HepG2 (cell line): ENCODE data around the gene DNPH1. TPM values are rescaled to one million over a fixed set of nuclear protein-coding genes. Genes with fewer than 3 reads are reported as not detected.

Experiments
- CBFB ChIP-seq: sonication (generic); formaldehyde crosslinking; IDR thresholded peaks from 2 replicates; pipeline ENCODE4 v1.4.0; 2020; ENCODE audit warnings: missing genetic modification reagents
- CC2D1A ChIP-seq: sonication (generic); formaldehyde crosslinking; IDR thresholded peaks from 2 replicates; pipeline ENCODE4 v1.8.1; 2023; ENCODE audit warnings: mild to moderate bottlenecking, missing genetic modification reagents
- DZIP1 ChIP-seq: sonication (generic); formaldehyde crosslinking; IDR thresholded peaks from 2 replicates; pipeline ENCODE4 v1.5.0; 2020; ENCODE audit warnings: mild to moderate bottlenecking, missing genetic modification reagents
- HMG20A ChIP-seq: IDR thresholded peaks from 2 replicates; pipeline ENCODE4 v1.6.1; 2016; ENCODE audit warnings: borderline replicate concordance
- MBD4 ChIP-seq: IDR thresholded peaks from 2 replicates; pipeline ENCODE4 v1.6.1; 2012; ENCODE audit warnings: low read length, inconsistent platforms, borderline replicate concordance
- ONECUT2 ChIP-seq: sonication (generic); formaldehyde crosslinking; IDR thresholded peaks from 2 replicates; pipeline ENCODE4 v1.4.0; 2020; ENCODE audit warnings: missing genetic modification reagents
- SCMH1 ChIP-seq: sonication (generic); formaldehyde crosslinking; IDR thresholded peaks from 2 replicates; pipeline ENCODE4 v1.9.0; 2021; ENCODE audit warnings: missing genetic modification reagents, mild to moderate bottlenecking, borderline replicate concordance
- SIN3A ChIP-seq: IDR thresholded peaks from 2 replicates; pipeline ENCODE4 v1.6.1; 2011; ENCODE audit warnings: low read depth, mild to moderate bottlenecking, control low read depth, low read length, borderline replicate concordance
- SP1 ChIP-seq, 2 experiments: fragments of 450-650 bp in 1 of 2; sonication (generic) in 1 of 2; formaldehyde crosslinking in 1 of 2; IDR thresholded peaks; 2 replicates each; pipeline versions ENCODE4 v1.4.0 to v1.6.1; 2016 to 2020; ENCODE audit warnings: missing genetic modification reagents in 1 of 2
- SP4 ChIP-seq: sonication (generic); formaldehyde crosslinking; IDR thresholded peaks from 2 replicates; pipeline ENCODE4 v1.8.1; 2023; ENCODE audit warnings: mild to moderate bottlenecking, missing genetic modification reagents
- STAG1 ChIP-seq: sonication (generic); formaldehyde crosslinking; IDR thresholded peaks from 2 replicates; pipeline ENCODE4 v1.4.0; 2020; ENCODE audit warnings: missing genetic modification reagents
- TBL1XR1 ChIP-seq: fragments of 150-350 bp; IDR thresholded peaks from 2 replicates; pipeline ENCODE4 v1.6.1; 2014; ENCODE audit warnings: borderline replicate concordance, low read length; ENCODE audit not compliant: partially characterized antibody
- TFDP2 ChIP-seq: sonication (generic); formaldehyde crosslinking; IDR thresholded peaks from 2 replicates; pipeline ENCODE4 v1.4.0; 2020; ENCODE audit warnings: missing genetic modification reagents
- TRIM22 ChIP-seq: fragments of 450-650 bp; IDR thresholded peaks from 2 replicates; pipeline ENCODE4 v1.6.1; 2017
- ZC3H13 ChIP-seq: sonication (generic); formaldehyde crosslinking; IDR thresholded peaks from 2 replicates; pipeline ENCODE4 v1.8.1; 2023; ENCODE audit warnings: mild to moderate bottlenecking, missing genetic modification reagents, moderate library complexity
- ZMAT5 ChIP-seq: sonication (generic); formaldehyde crosslinking; IDR thresholded peaks from 2 replicates; pipeline ENCODE4 v1.5.0; 2020; ENCODE audit warnings: mild to moderate bottlenecking, low read depth, missing genetic modification reagents, borderline replicate concordance
- ZNF3 ChIP-seq: IDR thresholded peaks from 2 replicates; pipeline ENCODE4 v1.7.0; 2017; ENCODE audit warnings: inconsistent platforms
- ZNF460 ChIP-seq: sonication (generic); formaldehyde crosslinking; IDR thresholded peaks from 2 replicates; pipeline ENCODE4 v1.5.1; 2020; ENCODE audit warnings: missing genetic modification reagents, mild to moderate bottlenecking, borderline replicate concordance
- ZNF691 ChIP-seq: sonication (generic); formaldehyde crosslinking; IDR thresholded peaks from 2 replicates; pipeline ENCODE4 v1.4.0; 2020; ENCODE audit warnings: missing genetic modification reagents, low read depth, mild to moderate bottlenecking, borderline replicate concordance
- ZNF749 ChIP-seq: sonication (generic); formaldehyde crosslinking; IDR thresholded peaks from 2 replicates; pipeline ENCODE4 v1.8.0; 2022; ENCODE audit warnings: mild to moderate bottlenecking, missing genetic modification reagents, moderate library complexity, borderline replicate concordance
- ZNF782 ChIP-seq: sonication (generic); formaldehyde crosslinking; IDR thresholded peaks from 2 replicates; pipeline ENCODE4 v1.4.0; 2020; ENCODE audit warnings: missing genetic modification reagents, mild to moderate bottlenecking, borderline replicate concordance
- ZNF788 ChIP-seq: sonication (generic); formaldehyde crosslinking; IDR thresholded peaks from 2 replicates; pipeline ENCODE4 v1.5.0; 2020; ENCODE audit warnings: mild to moderate bottlenecking, missing genetic modification reagents, borderline replicate concordance
- polyA plus RNA-seq, 8 experiments: library from polyadenylated mRNA; depleted of rRNA in 3 of 8; stranded (reverse) in 7 of 8; unstranded in 1 of 8; fragments of >200 nt; fragmentation: Illumina TruSeq in 4 of 8; extraction: Trizol in 4 of 8; gene quantifications; 2 replicates each; pipeline versions ENCODE4 v1.2.1 to v1.2.3, GENCODE V29; 2011 to 2016; ENCODE audit warnings: low read depth in 4 of 8, missing spikeins in 1 of 8, mixed read lengths in 1 of 8; ENCODE audit not compliant: insufficient read depth in 1 of 8
- total RNA-seq, 5 experiments: library from RNA; depleted of rRNA; stranded (reverse); fragments of >200 nt; fragmentation: Illumina TruSeq; extraction: Trizol; gene quantifications; 2 replicates each; pipeline ENCODE4 v1.2.3, GENCODE V29; 2016; ENCODE audit warnings: low read depth in 1 of 5

The DNPH1 gene
- total and polyA plus RNA-seq, 2 of the 13 experiments (the other 11 are each of a cell fraction or from before 2014, with no cell fraction given): 56.5 to 75.1 TPM

GRCh38 chr6:43181942-43182860 is 47.1 kb downstream of the DNPH1 start, which contains the start of gene CUL9 (continued):
- TF ChIP-seq TFDP2 (CRISPR knock-in tag): peak; percentile 79
- TF ChIP-seq STAG1 (CRISPR knock-in tag): peak; percentile 14
- TF ChIP-seq HMG20A: peak; percentile 27; the same call in 1 of the 2 replicates
- no peak; the same call in 1 of the 2 replicates for TF ChIP-seq DZIP1 (CRISPR knock-in tag)
- peak; percentile 84; the same call in 1 of the 2 replicates for TF ChIP-seq ZC3H13 (CRISPR knock-in tag)
- peak; percentile 91; the same call in 1 of the 2 replicates for TF ChIP-seq SIN3A
- no peak for TF ChIP-seq TBL1XR1
- TF ChIP-seq SP4: peak; percentile 78
- peak; percentile 93 for TF ChIP-seq CBFB (CRISPR knock-in tag)
- no peak for TF ChIP-seq ZNF3 (CRISPR knock-in tag)
- no peak; the same call in 1 of the 2 replicates for TF ChIP-seq ZNF460
- peak; percentile 96 for TF ChIP-seq ZNF788 (CRISPR knock-in tag)
- TF ChIP-seq ZMAT5 (CRISPR knock-in tag): no peak
- peak; percentile 92 for TF ChIP-seq ZNF691 (CRISPR knock-in tag)
- TF ChIP-seq CC2D1A: 0 out of 2 replicates have a peak, but pooled peaks have one; percentile 19
- peak; percentile 56; the same call in 1 of the 2 replicates for TF ChIP-seq ZNF782 (CRISPR knock-in tag)
- TF ChIP-seq SCMH1: no peak
- TF ChIP-seq ONECUT2: peak; percentile 12; the same call in 1 of the 2 replicates
- TF ChIP-seq MBD4: no peak
- no peak for TF ChIP-seq ZNF749
- TF ChIP-seq SP1 (IDR thresholded peaks at IDR 0.05): no peak
- TF ChIP-seq SP1 (CRISPR knock-in tag; IDR thresholded peaks at IDR 0.05): peak; percentile 90
- no peak for TF ChIP-seq TRIM22
